Measurements from ENCODE around the gene VSIR. TPM values are rescaled to one million over a fixed set of nuclear protein-coding genes. Genes with fewer than 3 reads are reported as not detected.
A peak's percentile ranks its signal among the peaks of the same experiment; 100 is the strongest.

The VSIR gene
- total RNA-seq, 1 donor from 2014 or later = 0.29 TPM

- H3K27ac Mint-ChIP-seq (ENCODE audit: unreplicated experiment) = no peak overlapping the region
Observed at GRCh38 chr10:71761541-71762113, 11.7 kb downstream of the VSIR start.

DNA sequence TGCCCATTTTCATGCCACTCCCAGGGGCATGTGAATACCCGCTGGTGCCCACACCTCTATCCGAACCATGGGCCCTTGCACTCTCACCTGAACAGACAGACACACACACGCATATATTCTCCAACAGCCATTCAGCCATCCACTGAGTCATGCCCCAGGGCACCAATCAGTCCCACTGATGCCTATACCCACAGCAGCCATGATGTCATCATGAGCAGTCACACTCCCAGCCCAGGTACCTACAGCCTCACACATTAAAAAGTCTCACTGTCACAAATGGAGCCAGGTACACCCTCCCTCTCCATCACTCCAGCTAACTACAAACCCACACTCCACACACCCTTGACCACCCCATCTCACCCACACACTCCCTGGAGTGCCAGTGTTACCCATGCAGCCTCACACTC is 12.2 kb downstream of the VSIR start:
- Mint-ChIP-seq H3K36me3 (ENCODE audit: unreplicated experiment) (no peaks in the 10 kb centered on the region), H3K4me1 (ENCODE audit: low read depth, unreplicated experiment) (peaks cover 4% of the 10 kb centered on the region), H3K4me3 (ENCODE audit: unreplicated experiment) (no peak overlapping the region), H3K9me3 (ENCODE audit: unreplicated experiment) (peaks cover 2% of the 10 kb centered on the region), H3K27ac (ENCODE audit: unreplicated experiment) (no peak overlapping the region), H3K27me3 (ENCODE audit: unreplicated experiment) (peaks cover 10% of the 10 kb centered on the region)
- DNase-seq = no peak
- TF ChIP-seq, protein P1, sequence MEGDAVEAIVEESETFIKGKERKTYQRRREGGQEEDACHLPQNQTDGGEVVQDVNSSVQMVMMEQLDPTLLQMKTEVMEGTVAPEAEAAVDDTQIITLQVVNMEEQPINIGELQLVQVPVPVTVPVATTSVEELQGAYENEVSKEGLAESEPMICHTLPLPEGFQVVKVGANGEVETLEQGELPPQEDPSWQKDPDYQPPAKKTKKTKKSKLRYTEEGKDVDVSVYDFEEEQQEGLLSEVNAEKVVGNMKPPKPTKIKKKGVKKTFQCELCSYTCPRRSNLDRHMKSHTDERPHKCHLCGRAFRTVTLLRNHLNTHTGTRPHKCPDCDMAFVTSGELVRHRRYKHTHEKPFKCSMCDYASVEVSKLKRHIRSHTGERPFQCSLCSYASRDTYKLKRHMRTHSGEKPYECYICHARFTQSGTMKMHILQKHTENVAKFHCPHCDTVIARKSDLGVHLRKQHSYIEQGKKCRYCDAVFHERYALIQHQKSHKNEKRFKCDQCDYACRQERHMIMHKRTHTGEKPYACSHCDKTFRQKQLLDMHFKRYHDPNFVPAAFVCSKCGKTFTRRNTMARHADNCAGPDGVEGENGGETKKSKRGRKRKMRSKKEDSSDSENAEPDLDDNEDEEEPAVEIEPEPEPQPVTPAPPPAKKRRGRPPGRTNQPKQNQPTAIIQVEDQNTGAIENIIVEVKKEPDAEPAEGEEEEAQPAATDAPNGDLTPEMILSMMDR (IDR thresholded peaks at IDR 0.05; ENCODE audit: partially characterized antibody, unreplicated experiment) = no peak

More at GRCh38 chr10:71761541-71762113, 11.7 kb downstream of the VSIR start:
- peaks cover 10% of the 10 kb centered on the region for H3K27me3 Mint-ChIP-seq (ENCODE audit: unreplicated experiment)
- TF ChIP-seq, protein P1 (IDR thresholded peaks at IDR 0.05; ENCODE audit: partially characterized antibody, unreplicated experiment) = peak; percentile 16
- no peaks in the 10 kb centered on the region for H3K4me1 Mint-ChIP-seq (ENCODE audit: low read depth, unreplicated experiment)
- no peaks in the 10 kb centered on the region for H3K36me3 Mint-ChIP-seq (ENCODE audit: unreplicated experiment)
- no peak overlapping the region for H3K4me3 Mint-ChIP-seq (ENCODE audit: unreplicated experiment)
- peaks cover 2% of the 10 kb centered on the region for H3K9me3 Mint-ChIP-seq (ENCODE audit: unreplicated experiment)
- no peak for DNase-seq

DNA sequence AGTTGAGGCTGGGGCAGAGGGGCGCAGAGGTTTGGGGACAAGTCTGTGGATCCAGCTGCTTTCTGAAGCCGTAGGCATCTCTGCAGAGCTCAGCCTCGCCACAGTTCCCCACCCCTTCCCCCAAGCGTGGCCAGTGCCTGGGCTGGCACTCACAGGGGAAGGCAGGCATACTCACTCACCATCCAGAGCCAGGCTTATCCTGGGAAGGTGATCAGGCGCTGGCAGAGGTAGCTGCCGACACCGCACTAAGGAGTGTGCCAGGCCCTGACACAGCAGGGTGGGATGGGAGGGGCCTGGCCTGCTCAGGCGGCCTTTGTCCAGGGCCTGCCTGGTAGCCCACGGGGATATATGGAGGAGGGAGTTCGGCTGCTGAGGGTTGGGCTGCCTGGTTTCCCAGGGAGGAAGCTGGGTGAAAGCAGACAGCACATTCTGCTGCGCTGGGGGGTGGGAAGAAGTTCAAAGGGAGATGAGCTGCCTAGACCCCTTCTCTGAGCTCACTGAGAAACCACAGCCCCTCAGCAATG is 15.9 kb downstream of the VSIR start:
- peaks cover 5% of the 10 kb centered on the region for H3K9me3 Mint-ChIP-seq (ENCODE audit: unreplicated experiment)
- no peak overlapping the region for H3K27ac Mint-ChIP-seq (ENCODE audit: unreplicated experiment)
- TF ChIP-seq, protein P1 (IDR thresholded peaks at IDR 0.05; ENCODE audit: partially characterized antibody, unreplicated experiment) = no peak
- no peaks in the 10 kb centered on the region for H3K36me3 Mint-ChIP-seq (ENCODE audit: unreplicated experiment)
- DNase-seq = no peak
- peaks cover 15% of the 10 kb centered on the region for H3K4me1 Mint-ChIP-seq (ENCODE audit: low read depth, unreplicated experiment)
- no peak overlapping the region for H3K4me3 Mint-ChIP-seq (ENCODE audit: unreplicated experiment)
- H3K27me3 Mint-ChIP-seq (ENCODE audit: unreplicated experiment) = peaks cover 12% of the 10 kb centered on the region

- TF ChIP-seq, protein P1 (IDR thresholded peaks at IDR 0.05; ENCODE audit: partially characterized antibody, unreplicated experiment) = no peak
- Mint-ChIP-seq H3K4me1 (ENCODE audit: low read depth, unreplicated experiment) (peaks cover 24% of the 10 kb centered on the region), H3K36me3 (ENCODE audit: unreplicated experiment) (no peaks in the 10 kb centered on the region), H3K4me3 (ENCODE audit: unreplicated experiment) (no peak overlapping the region), H3K9me3 (ENCODE audit: unreplicated experiment) (peaks cover 6% of the 10 kb centered on the region), H3K27ac (ENCODE audit: unreplicated experiment) (no peak overlapping the region), H3K27me3 (ENCODE audit: unreplicated experiment) (peaks cover 11% of the 10 kb centered on the region)
- DNase-seq = no peak
Observed at GRCh38 chr10:71756311-71757191, 16.8 kb downstream of the VSIR start.
